Colonic mucosa (tissue), 4 donors: ENCODE measurements around the gene TMEM259. TPM values are rescaled to one million over a fixed set of nuclear protein-coding genes. Genes with fewer than 3 reads are reported as not detected.

Experiments used
- DNase-seq: peaks from one replicate; pipeline ENCODE4 v3.0.0-alpha.2; 2020
- H3K27ac ChIP-seq: fragments of 200-600 bp; one replicate; pipeline ENCODE4 v1.8.0; 2021
- H3K27me3 ChIP-seq: fragments of 200-600 bp; one replicate; pipeline ENCODE4 v1.8.0; 2021
- H3K36me3 ChIP-seq: fragments of 200-600 bp; one replicate; pipeline ENCODE4 v1.8.0; 2021
- H3K4me1 ChIP-seq: fragments of 200-600 bp; one replicate; pipeline ENCODE4 v1.8.0; 2021; ENCODE audit warnings: mild to moderate bottlenecking
- H3K4me3 ChIP-seq: fragments of 200-600 bp; one replicate; pipeline ENCODE4 v1.8.0; 2021
- H3K9ac ChIP-seq, 2 donors: one replicate each; pipeline ENCODE4 v1.7.0; 2013; ENCODE audit warnings: control low read depth in 2 of 2, low read depth in 2 of 2, low read length in 2 of 2
- H3K9me3 ChIP-seq: fragments of 200-600 bp; one replicate; pipeline ENCODE4 v1.8.0; 2021
- intact Hi-C: fragments of 100-400 bp; cut with DNase I; formaldehyde crosslinking; loops from one replicate; pipeline ENCODE4 v1.14.1; 2022
- total RNA-seq, 2 donors: library from RNA; stranded (reverse); fragmentation: NEBNext Ultra II Directional in 1 of 2; extraction: Animal tissue kit (Norgen Biotek cat#: 25700) in 1 of 2; gene quantifications; one replicate each; pipeline ENCODE4 v1.2.1, GENCODE V29; 2021
- TF ChIP-seq, protein P1 (sequence below): fragments of 200-600 bp; IDR thresholded peaks from one replicate; pipeline ENCODE4 v1.8.0; 2022; ENCODE audit warnings: antibody characterized with exemption, mild to moderate bottlenecking
- donor health status: healthy.
- donor health status: DM: no; HTN: no; CAD: no.
- donor health status: DM: no; HTN: no; CAD: no.

TMEM259 gene
- total RNA-seq, 2 donors from 2014 or later = 170 to 235 TPM

GRCh38 chr19:1042689-1043511 is 22.0 kb upstream of the TMEM259 start:
- peak; percentile 33 for DNase-seq
- peak overlapping the region; percentile 38 to 64 for H3K9ac ChIP-seq
- TF ChIP-seq, protein P1, sequence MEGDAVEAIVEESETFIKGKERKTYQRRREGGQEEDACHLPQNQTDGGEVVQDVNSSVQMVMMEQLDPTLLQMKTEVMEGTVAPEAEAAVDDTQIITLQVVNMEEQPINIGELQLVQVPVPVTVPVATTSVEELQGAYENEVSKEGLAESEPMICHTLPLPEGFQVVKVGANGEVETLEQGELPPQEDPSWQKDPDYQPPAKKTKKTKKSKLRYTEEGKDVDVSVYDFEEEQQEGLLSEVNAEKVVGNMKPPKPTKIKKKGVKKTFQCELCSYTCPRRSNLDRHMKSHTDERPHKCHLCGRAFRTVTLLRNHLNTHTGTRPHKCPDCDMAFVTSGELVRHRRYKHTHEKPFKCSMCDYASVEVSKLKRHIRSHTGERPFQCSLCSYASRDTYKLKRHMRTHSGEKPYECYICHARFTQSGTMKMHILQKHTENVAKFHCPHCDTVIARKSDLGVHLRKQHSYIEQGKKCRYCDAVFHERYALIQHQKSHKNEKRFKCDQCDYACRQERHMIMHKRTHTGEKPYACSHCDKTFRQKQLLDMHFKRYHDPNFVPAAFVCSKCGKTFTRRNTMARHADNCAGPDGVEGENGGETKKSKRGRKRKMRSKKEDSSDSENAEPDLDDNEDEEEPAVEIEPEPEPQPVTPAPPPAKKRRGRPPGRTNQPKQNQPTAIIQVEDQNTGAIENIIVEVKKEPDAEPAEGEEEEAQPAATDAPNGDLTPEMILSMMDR = no peak
- no peak overlapping the region for H3K4me3 ChIP-seq
- no peaks in the 10 kb centered on the region for H3K9me3 ChIP-seq
- H3K27ac ChIP-seq = peak overlapping the region; percentile 76
- no peaks in the 10 kb centered on the region for H3K36me3 ChIP-seq
- intact Hi-C loops = no loop called here
- H3K27me3 ChIP-seq = no peaks in the 10 kb centered on the region
- H3K4me1 ChIP-seq = peaks cover 19% of the 10 kb centered on the region

DNA sequence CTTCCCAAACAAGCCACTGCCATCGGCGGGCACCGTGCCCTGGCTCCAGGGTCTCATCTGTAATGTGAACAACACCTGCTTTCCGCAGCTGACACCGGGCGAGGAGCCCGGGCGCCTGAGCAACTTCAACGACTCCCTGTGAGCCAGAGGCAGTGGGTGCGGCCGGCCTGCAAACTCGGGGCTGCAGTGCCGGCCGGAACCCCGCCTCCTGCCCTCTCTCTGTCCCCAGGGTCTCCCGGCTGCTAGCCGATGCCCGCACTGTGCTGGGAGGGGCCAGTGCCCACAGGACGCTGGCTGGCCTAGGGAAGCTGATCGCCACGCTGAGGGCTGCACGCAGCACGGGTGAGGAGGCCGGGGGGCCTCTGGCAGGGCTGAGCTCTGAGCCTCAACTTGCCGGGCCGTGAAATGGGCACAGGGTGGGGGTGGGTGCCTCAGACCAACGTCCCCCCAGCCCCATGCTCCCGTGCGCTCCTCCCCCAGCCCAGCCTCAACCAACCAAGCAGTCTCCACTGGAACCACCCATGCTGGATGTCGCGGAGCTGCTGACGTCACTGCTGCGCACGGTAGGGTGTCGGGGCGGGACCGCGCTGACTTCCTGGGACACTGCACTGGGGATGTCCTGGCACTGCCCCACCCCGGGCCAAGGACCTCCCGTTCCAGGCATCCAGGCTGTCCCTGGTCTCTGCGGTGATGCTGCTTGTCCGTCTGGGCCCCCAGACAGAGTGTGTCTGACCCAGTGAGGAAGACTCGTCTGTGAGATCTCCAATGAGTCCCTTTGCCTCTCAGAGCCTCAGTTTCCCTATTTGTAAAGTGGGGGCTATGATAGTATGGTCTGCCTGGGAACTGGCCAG is 21.1 kb upstream of the TMEM259 start:
- peak overlapping the region; percentile 52 for H3K4me3 ChIP-seq
- peak overlapping the region; percentile 76 for H3K27ac ChIP-seq

GRCh38 chr19:1041272-1041834 is 20.4 kb upstream of the TMEM259 start:
- TF ChIP-seq, protein P1 = no peak
- intact Hi-C loops = no loop called here
- Histone ChIP-seq H3K9me3 (no peaks in the 10 kb centered on the region), H3K9ac (peak overlapping the region; percentile 64 to 70), H3K27me3 (no peaks in the 10 kb centered on the region), H3K27ac (peak overlapping the region; percentile 76), H3K4me3 (peak overlapping the region; percentile 52), H3K4me1 (peaks cover 23% of the 10 kb centered on the region), H3K36me3 (no peaks in the 10 kb centered on the region)
- no peak for DNase-seq

More for the DNA sequence above, 21.1 kb upstream of the TMEM259 start:
- H3K36me3 ChIP-seq = no peaks in the 10 kb centered on the region
- TF ChIP-seq, protein P1 = no peak
- H3K4me1 ChIP-seq = peaks cover 23% of the 10 kb centered on the region
- DNase-seq = peak; percentile 82
- H3K9ac ChIP-seq = peak overlapping the region; percentile 64 to 70
- H3K9me3 ChIP-seq = no peaks in the 10 kb centered on the region
- intact Hi-C loops = no loop called here
- no peaks in the 10 kb centered on the region for H3K27me3 ChIP-seq

DNA sequence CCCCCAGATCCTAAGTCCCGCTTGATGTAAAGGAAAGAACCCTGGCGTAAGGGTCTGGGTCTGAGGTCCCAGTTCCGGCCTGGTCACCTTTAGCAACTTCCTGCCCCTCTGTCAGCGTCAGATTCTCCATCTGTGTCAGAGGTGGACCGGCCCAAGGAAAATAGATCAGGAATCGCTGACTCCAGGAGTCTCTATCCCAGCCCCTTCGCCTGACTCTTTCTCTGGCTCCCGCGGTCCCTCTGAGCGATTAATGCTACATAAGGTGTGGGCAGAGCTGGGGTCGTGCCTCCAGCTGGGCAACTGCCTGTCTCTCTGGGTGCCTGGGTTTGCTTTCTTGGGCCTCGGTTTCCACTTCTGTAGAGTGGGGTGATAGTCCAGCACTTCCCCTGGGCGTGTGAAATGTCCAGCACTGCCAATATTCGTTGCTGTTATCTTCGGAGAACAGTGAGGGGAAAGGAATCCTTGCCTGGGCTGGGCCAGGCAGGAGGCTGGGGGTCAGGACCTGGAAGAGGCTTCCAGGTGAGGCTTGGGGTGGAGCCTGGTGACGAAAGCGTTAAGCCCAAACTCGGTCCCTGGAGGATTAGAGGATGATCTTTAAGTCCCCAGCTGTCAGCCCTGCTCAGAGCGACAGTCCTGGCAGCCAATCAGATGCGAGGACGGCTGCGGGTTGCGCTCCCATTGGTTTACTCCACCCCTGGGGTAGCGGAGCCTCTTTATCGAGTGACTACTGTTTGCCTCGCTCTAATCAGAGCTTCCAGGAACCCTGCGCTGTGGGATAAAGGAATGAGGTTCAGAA is 19.8 kb upstream of the TMEM259 start:
- Histone ChIP-seq H3K36me3 (no peaks in the 10 kb centered on the region), H3K4me1 (peaks cover 23% of the 10 kb centered on the region), H3K4me3 (peak overlapping the region; percentile 52), H3K9me3 (no peaks in the 10 kb centered on the region), H3K27me3 (no peaks in the 10 kb centered on the region), H3K27ac (peak overlapping the region; percentile 76), H3K9ac (peak overlapping the region; percentile 74 to 86)
- DNase-seq = peak; percentile 95
- TF ChIP-seq, protein P1 = no peak
- intact Hi-C loops = no loop called here
